ENCODE data around the gene KCNG2.
A peak's percentile ranks its signal among the peaks of the same experiment; 100 is the strongest.

Gene KCNG2

GRCh38 chr18:79785831-79786230 is 11.9 kb upstream of the KCNG2 start:
- Histone ChIP-seq H3K9me3 (no peaks in the 10 kb centered on the region), H3K4me1 (ENCODE audit: control insufficient read depth in 1 of 2, insufficient read depth in 1 of 2, low read depth in 1 of 2, low read length in 1 of 2) (peaks cover 15 to 28% of the 10 kb centered on the region in 2 experiments), H3K36me3 (no peaks in the 10 kb centered on the region), H3K4me3 (ENCODE audit: low read depth in 1 of 2, low read length in 1 of 2) (no peak overlapping the region), H3K27ac (no peak overlapping the region), H3K27me3 (peaks cover 70% of the 10 kb centered on the region)
- TF ChIP-seq, protein P1, sequence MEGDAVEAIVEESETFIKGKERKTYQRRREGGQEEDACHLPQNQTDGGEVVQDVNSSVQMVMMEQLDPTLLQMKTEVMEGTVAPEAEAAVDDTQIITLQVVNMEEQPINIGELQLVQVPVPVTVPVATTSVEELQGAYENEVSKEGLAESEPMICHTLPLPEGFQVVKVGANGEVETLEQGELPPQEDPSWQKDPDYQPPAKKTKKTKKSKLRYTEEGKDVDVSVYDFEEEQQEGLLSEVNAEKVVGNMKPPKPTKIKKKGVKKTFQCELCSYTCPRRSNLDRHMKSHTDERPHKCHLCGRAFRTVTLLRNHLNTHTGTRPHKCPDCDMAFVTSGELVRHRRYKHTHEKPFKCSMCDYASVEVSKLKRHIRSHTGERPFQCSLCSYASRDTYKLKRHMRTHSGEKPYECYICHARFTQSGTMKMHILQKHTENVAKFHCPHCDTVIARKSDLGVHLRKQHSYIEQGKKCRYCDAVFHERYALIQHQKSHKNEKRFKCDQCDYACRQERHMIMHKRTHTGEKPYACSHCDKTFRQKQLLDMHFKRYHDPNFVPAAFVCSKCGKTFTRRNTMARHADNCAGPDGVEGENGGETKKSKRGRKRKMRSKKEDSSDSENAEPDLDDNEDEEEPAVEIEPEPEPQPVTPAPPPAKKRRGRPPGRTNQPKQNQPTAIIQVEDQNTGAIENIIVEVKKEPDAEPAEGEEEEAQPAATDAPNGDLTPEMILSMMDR (IDR thresholded peaks at IDR 0.05), result no peak

DNA sequence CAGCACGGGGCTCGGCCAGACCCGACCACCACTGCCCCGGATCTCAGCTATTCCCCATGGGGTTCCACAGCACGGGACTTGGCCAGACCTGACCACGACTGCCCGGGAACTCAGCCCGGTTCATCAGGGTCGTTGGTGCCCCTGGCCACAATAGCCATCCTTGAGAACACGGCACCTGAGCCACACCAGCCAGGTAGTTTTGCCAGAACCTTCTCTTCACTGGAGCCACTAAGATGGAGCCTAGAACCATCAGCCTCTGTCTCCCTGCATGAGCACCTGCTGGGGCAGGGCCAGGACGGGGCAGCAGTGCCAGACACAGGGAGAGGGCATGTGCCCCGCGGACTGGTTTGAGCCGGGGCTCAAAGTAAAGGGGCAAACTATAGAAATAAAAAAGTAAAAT is 11.4 kb upstream of the KCNG2 start:
- Histone ChIP-seq H3K27me3 (peaks cover 73% of the 10 kb centered on the region), H3K9me3 (no peaks in the 10 kb centered on the region), H3K36me3 (no peaks in the 10 kb centered on the region), H3K4me3 (ENCODE audit: low read depth in 1 of 2, low read length in 1 of 2) (no peak overlapping the region), H3K4me1 (ENCODE audit: control insufficient read depth in 1 of 2, insufficient read depth in 1 of 2, low read depth in 1 of 2, low read length in 1 of 2) (peaks cover 19 to 33% of the 10 kb centered on the region in 2 experiments), H3K27ac (no peak overlapping the region)
- TF ChIP-seq, protein P1 (IDR thresholded peaks at IDR 0.05), result no peak

DNA sequence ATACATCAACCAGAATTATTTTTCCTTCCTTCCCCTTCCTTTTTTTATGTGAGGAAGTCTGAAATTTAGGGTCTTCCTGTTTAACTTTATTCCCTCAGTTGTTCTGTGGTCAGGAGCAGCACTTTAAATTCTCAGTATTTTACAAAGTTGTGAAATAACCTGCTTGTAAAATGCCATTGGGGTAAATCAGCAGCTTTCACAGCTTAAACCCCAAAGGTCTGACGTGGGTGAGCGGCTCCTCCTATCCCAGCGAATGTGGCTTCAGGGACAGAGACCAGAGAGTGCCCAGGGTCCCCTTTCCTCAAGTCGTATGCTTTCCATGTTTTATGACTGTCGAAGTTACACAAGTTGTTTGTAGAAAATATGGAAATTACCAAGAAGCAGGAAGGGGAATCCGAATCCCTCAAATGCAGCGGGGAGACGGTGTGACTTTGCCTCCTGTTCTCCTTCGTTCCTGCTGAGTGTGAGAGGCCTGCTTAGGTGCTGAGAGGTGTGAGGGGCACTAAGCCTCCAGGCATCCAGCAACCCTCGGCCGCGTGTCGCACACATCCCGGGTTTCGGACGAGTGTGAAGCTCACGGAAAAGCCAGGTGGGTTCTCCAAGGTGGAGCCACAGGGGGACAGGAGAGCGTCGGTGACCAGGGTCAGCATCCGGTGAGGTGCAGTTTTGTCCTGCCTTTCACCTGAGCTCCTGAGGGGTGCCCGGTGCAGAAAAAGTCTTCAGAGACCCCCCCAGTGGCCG is 10.8 kb upstream of the KCNG2 start:
- H3K27me3 ChIP-seq, result peaks cover 73% of the 10 kb centered on the region
- H3K36me3 ChIP-seq, result no peaks in the 10 kb centered on the region
- H3K4me1 ChIP-seq (ENCODE audit: control insufficient read depth in 1 of 2, insufficient read depth in 1 of 2, low read depth in 1 of 2, low read length in 1 of 2), result peaks cover 26 to 39% of the 10 kb centered on the region in 2 experiments
- H3K9me3 ChIP-seq, result no peaks in the 10 kb centered on the region
- TF ChIP-seq, protein P1 (IDR thresholded peaks at IDR 0.05), result no peak
- no peak overlapping the region for H3K4me3 ChIP-seq (ENCODE audit: low read depth in 1 of 2, low read length in 1 of 2)
- no peak overlapping the region for H3K27ac ChIP-seq

DNA sequence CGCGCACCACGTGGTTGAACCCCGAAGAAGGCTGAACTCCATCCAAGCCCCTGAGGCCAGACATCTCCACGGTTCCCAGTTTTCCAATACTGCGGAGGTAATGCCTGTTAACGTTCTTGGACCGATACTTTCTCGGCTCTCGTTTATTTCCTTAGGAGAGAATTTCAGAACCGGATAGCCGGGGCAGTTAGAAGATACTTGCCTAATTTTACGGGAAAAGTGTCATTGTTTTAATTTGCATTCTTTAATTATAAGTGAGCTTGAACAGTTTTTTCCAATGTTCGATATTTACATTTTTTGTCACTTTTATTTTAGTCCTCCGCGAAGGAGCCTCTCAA is 10.2 kb upstream of the KCNG2 start:
- Histone ChIP-seq H3K36me3 (no peaks in the 10 kb centered on the region), H3K9me3 (no peaks in the 10 kb centered on the region), H3K4me3 (ENCODE audit: low read depth in 1 of 2, low read length in 1 of 2) (no peak overlapping the region), H3K27ac (no peak overlapping the region), H3K4me1 (ENCODE audit: control insufficient read depth in 1 of 2, insufficient read depth in 1 of 2, low read depth in 1 of 2, low read length in 1 of 2) (peaks cover 31 to 45% of the 10 kb centered on the region in 2 experiments), H3K27me3 (peaks cover 73% of the 10 kb centered on the region)
- TF ChIP-seq, protein P1 (IDR thresholded peaks at IDR 0.05), result no peak

- Histone ChIP-seq H3K9me3 (no peaks in the 10 kb centered on the region), H3K36me3 (no peaks in the 10 kb centered on the region), H3K27ac (no peak overlapping the region), H3K4me1 (ENCODE audit: control insufficient read depth in 1 of 2, insufficient read depth in 1 of 2, low read depth in 1 of 2, low read length in 1 of 2) (peaks cover 37 to 51% of the 10 kb centered on the region in 2 experiments), H3K4me3 (ENCODE audit: low read depth in 1 of 2, low read length in 1 of 2) (peak overlapping the region in 1 of 2 experiments; percentile 35), H3K27me3 (peaks cover 73% of the 10 kb centered on the region)
- TF ChIP-seq, protein P1 (IDR thresholded peaks at IDR 0.05), result no peak
These were observed 9.6 kb upstream of the KCNG2 start for GRCh38 chr18:79787865-79788733.

Measured in neutrophil (primary cell).